K562 (cell line): ENCODE measurements around the gene PPA2. TPM values are rescaled to one million over a fixed set of nuclear protein-coding genes. Genes with fewer than 3 reads are reported as not detected.

Experiments
- MITF ChIP-seq: IDR thresholded peaks from 2 replicates; pipeline ENCODE4 v1.6.1; 2014; ENCODE audit warnings: antibody characterized with exemption
- polyA plus RNA-seq, 8 experiments: library from polyadenylated mRNA; depleted of rRNA in 4 of 8; stranded (reverse) in 5 of 8; unstranded in 3 of 8; fragments of >200 nt; fragmentation: Nextera tagmentation in 2 of 8; fragmentation: Illumina TruSeq in 1 of 8; extraction: Ambion mirVana in 2 of 8; extraction: Trizol in 1 of 8; gene quantifications; 2 replicates each; pipeline versions ENCODE4 v1.2.1 to v1.2.3, GENCODE V29; 2011 to 2014; ENCODE audit warnings: inconsistent platforms in 1 of 8, missing spikeins in 1 of 8
- total RNA-seq, 7 experiments: library from RNA; depleted of rRNA in 6 of 7; stranded (reverse); fragments of >200 nt in 6 of 7; fragmentation: Illumina TruSeq in 2 of 7; extraction: Trizol in 2 of 7; gene quantifications; 2 replicates each; pipeline versions ENCODE4 v1.2.1 to v1.2.3, GENCODE V29; 2011 to 2021; ENCODE audit warnings: low replicate concordance in 1 of 7
- TF ChIP-seq, protein P1 (sequence below): fragments of 450-650 bp; IDR thresholded peaks from 2 replicates; pipeline ENCODE4 v1.6.1; 2016; ENCODE audit warnings: mild to moderate bottlenecking, moderate library complexity

The PPA2 gene
- total and polyA plus RNA-seq, 9 of the 15 experiments (the other 6 are each of a cell fraction or from before 2014, with no cell fraction given): 48.3 to 190 (median 109) TPM

GRCh38 chr4:105472871-105473323 lies 965 bp downstream of the PPA2 start (continued):
- no peak for TF ChIP-seq MITF
- TF ChIP-seq, protein P1, sequence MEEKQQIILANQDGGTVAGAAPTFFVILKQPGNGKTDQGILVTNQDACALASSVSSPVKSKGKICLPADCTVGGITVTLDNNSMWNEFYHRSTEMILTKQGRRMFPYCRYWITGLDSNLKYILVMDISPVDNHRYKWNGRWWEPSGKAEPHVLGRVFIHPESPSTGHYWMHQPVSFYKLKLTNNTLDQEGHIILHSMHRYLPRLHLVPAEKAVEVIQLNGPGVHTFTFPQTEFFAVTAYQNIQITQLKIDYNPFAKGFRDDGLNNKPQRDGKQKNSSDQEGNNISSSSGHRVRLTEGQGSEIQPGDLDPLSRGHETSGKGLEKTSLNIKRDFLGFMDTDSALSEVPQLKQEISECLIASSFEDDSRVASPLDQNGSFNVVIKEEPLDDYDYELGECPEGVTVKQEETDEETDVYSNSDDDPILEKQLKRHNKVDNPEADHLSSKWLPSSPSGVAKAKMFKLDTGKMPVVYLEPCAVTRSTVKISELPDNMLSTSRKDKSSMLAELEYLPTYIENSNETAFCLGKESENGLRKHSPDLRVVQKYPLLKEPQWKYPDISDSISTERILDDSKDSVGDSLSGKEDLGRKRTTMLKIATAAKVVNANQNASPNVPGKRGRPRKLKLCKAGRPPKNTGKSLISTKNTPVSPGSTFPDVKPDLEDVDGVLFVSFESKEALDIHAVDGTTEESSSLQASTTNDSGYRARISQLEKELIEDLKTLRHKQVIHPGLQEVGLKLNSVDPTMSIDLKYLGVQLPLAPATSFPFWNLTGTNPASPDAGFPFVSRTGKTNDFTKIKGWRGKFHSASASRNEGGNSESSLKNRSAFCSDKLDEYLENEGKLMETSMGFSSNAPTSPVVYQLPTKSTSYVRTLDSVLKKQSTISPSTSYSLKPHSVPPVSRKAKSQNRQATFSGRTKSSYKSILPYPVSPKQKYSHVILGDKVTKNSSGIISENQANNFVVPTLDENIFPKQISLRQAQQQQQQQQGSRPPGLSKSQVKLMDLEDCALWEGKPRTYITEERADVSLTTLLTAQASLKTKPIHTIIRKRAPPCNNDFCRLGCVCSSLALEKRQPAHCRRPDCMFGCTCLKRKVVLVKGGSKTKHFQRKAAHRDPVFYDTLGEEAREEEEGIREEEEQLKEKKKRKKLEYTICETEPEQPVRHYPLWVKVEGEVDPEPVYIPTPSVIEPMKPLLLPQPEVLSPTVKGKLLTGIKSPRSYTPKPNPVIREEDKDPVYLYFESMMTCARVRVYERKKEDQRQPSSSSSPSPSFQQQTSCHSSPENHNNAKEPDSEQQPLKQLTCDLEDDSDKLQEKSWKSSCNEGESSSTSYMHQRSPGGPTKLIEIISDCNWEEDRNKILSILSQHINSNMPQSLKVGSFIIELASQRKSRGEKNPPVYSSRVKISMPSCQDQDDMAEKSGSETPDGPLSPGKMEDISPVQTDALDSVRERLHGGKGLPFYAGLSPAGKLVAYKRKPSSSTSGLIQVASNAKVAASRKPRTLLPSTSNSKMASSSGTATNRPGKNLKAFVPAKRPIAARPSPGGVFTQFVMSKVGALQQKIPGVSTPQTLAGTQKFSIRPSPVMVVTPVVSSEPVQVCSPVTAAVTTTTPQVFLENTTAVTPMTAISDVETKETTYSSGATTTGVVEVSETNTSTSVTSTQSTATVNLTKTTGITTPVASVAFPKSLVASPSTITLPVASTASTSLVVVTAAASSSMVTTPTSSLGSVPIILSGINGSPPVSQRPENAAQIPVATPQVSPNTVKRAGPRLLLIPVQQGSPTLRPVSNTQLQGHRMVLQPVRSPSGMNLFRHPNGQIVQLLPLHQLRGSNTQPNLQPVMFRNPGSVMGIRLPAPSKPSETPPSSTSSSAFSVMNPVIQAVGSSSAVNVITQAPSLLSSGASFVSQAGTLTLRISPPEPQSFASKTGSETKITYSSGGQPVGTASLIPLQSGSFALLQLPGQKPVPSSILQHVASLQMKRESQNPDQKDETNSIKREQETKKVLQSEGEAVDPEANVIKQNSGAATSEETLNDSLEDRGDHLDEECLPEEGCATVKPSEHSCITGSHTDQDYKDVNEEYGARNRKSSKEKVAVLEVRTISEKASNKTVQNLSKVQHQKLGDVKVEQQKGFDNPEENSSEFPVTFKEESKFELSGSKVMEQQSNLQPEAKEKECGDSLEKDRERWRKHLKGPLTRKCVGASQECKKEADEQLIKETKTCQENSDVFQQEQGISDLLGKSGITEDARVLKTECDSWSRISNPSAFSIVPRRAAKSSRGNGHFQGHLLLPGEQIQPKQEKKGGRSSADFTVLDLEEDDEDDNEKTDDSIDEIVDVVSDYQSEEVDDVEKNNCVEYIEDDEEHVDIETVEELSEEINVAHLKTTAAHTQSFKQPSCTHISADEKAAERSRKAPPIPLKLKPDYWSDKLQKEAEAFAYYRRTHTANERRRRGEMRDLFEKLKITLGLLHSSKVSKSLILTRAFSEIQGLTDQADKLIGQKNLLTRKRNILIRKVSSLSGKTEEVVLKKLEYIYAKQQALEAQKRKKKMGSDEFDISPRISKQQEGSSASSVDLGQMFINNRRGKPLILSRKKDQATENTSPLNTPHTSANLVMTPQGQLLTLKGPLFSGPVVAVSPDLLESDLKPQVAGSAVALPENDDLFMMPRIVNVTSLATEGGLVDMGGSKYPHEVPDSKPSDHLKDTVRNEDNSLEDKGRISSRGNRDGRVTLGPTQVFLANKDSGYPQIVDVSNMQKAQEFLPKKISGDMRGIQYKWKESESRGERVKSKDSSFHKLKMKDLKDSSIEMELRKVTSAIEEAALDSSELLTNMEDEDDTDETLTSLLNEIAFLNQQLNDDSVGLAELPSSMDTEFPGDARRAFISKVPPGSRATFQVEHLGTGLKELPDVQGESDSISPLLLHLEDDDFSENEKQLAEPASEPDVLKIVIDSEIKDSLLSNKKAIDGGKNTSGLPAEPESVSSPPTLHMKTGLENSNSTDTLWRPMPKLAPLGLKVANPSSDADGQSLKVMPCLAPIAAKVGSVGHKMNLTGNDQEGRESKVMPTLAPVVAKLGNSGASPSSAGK: no peak; the same call in 1 of the 2 replicates
